ENCODE data around the gene DNAH1.
"Not testable (repeated sequence)": the region's sequence is repeated elsewhere in the genome, so short reads cannot be mapped to it uniquely, and the experiment has no call there.

Gene DNAH1

DNA sequence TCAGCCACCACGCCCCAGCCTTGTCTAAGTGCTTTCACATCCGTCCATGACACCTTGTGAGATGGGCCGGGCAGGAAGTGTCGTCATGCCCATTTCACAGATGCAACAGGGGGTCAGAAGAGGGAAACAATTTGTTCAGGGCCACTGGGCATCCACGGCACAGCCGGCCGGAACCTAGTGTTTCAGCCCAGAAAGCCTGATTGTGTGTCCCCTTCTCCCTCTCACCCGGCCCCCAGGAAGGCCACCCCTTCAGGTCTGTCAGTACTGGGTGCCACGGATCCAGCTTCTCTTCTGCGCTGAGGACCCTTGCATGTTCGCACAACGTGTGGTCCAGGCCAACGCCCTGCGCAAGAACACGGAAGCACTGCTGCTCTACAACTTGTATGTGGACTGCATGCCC, 15.8 kb downstream of the DNAH1 start:
- in situ Hi-C loops (cut with MboI; ENCODE audit: low sequenced_read_pairs), result no loop called here

- in situ Hi-C loops (cut with MboI; ENCODE audit: low sequenced_read_pairs), result no loop called here
Measured at GRCh38 chr3:52333869-52334557, 17.9 kb downstream of the DNAH1 start.

- in situ Hi-C loops (cut with MboI; ENCODE audit: low sequenced_read_pairs), result not testable (repeated sequence)
Measured at GRCh38 chr3:52338131-52338530, 22.0 kb downstream of the DNAH1 start.

DNA sequence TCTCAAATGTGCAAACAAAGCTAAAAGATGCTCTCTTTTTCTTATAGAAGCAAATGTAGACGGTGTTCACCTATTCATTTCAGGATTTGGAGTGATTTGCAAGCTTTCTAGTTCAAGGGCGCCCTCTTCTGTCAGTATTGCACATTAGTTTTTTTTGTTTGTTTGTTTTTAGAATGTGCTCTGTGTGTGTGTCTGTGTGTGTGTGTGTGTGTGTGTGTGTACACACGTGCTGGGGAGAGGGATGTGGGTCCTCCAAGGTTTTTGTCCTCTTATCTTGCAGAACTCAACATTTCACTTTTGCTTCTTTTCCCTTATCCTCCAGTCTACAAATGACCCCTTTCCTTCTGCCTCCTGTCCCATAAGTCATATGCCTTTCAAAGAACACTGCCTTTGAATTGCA, 23.5 kb downstream of the DNAH1 start:
- in situ Hi-C loops (cut with MboI; ENCODE audit: low sequenced_read_pairs), result no loop called here

- in situ Hi-C loops (cut with MboI; ENCODE audit: low sequenced_read_pairs), result no loop called here
Measured at GRCh38 chr3:52341123-52341522, 25.0 kb downstream of the DNAH1 start.

- in situ Hi-C loops (cut with MboI; ENCODE audit: low sequenced_read_pairs), result no loop called here
Measured at GRCh38 chr3:52343946-52344600, 28.0 kb downstream of the DNAH1 start.

DNA sequence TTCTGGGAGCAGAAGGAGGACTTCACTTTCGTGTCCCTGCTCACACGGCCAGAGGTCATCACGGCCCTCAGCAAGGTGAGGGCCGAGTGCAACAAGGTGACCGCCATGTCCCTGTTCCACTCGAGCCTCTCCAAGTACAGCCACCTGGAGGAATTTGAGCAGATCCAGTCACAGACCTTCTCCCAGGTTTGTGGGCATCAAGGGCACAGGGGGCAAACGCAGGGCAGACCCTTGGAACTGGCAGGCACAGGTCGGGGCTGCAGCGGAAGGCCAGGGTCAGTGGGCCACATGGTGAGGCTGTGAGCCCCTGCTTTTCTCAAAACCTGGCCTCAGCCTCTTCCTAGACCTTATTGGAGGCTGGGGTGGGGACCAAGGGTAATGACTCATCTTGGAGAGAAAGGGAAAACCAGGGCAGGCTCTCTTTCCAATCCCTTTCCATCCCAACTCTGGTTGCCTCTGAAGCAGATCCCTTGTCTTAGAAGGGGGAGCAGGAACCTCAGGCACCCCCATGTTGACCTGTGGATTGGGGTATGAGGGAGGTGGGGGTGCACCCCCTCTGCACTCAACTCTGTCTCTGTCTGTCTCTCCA, 29.5 kb downstream of the DNAH1 start:
- in situ Hi-C loops (cut with MboI; ENCODE audit: low sequenced_read_pairs), result no loop called here

DNA sequence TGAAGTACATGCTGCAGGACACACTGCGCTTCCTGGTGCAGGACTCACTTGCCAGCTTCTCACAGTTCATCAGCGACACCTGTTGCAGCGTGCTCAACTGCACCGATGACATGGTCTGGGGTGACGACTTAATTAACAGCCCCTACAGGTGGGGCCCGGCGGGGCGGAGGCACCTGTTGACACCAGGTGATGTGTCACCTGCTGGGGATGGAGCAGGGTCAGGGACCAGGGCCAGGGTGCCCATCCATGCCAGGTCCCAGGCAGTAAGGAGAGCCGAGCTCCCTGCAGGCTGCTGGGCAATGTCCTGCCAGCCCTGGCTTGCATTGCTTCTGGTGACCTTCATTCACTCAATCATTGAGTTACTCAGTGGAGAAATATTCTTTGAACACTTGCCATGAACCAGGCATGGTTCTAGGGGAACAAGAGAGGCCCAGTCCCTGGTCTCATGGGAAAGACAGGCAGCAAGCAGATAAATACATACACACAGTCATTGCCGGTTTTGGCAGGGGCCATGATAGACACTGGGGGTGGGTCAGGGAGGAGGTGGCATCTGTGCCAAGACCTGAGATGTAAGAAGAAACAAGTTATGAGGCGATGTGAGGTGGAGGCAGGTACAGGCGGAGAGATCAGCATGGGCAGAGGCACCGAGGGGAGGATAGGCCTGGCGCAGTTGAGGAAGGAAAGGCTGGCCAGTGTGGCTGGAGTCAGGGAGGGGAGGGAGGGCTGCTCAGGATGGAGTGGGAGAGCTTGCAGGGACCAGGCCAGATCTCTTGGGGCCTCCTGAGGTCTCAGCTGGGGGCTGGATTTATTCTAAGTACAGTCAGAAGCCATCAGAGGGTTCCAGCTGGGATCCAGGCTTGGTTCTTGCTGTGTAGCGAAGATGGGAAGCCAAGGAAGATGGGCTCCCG, 30.8 kb downstream of the DNAH1 start:
- in situ Hi-C loops (cut with MboI; ENCODE audit: low sequenced_read_pairs), result no loop called here

GRCh38 chr3:52347716-52348635, 31.9 kb downstream of the DNAH1 start:
- in situ Hi-C loops (cut with MboI; ENCODE audit: low sequenced_read_pairs), result no loop called here

GRCh38 chr3:52349131-52349530, 33.0 kb downstream of the DNAH1 start:
- in situ Hi-C loops (cut with MboI; ENCODE audit: low sequenced_read_pairs), result no loop called here

DNA sequence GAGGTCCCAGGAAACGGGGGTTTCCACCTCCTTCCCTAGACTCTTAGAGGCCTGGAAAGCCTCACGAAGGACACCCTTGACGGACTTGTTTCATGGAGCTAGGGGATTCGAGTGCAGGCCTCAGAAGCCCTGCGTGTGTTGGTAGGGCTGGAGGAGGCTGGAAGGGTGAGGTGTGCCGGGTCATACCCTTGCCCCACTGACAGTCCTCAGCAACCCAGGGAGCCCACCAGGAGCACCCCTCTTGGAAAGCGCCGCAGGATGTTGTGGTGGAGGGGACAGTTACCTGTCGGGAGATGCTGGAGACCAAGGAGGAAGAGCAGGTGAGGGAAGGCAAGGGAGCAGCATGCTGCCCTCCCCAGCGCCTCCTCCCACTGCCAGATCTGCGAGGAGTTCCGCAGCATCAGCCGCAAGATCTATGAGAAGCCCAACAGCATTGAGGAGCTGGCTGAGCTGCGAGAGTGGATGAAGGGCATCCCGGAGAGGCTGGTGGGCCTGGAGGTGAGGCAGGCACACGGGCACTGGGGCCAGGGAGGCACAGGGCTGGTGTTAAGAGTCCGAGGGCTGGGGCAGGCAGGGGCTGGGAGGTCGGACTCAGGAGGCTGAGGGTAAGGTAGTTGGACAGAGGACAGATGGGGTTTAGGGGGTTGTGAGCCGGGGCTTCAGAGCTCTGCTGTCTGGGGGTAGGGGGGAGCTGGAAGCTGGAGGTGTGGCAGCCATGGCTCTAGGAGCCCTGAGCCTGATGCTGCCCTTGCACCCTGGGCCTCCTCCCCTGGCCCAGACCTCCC, 33.7 kb downstream of the DNAH1 start:
- in situ Hi-C loops (cut with MboI; ENCODE audit: low sequenced_read_pairs), result no loop called here

DNA sequence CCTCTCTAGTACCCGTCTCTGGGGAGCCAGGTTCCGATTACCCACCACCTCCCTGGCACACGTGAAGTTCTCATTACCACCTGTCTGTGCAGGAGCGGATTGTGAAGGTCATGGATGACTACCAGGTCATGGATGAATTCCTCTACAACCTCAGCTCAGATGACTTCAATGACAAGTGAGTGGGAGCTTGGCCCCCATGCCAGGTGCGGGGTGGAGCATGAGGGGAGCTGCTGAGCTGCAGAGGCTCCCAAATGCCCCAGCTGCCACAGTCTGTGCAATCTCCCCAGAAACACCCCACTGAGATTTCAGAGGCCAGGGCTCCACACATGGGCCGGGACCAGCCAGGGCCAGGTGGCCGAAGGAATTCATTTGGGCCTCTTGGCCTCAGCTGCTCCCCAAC, 34.3 kb downstream of the DNAH1 start:
- in situ Hi-C loops (cut with MboI; ENCODE audit: low sequenced_read_pairs), result no loop called here

DNA sequence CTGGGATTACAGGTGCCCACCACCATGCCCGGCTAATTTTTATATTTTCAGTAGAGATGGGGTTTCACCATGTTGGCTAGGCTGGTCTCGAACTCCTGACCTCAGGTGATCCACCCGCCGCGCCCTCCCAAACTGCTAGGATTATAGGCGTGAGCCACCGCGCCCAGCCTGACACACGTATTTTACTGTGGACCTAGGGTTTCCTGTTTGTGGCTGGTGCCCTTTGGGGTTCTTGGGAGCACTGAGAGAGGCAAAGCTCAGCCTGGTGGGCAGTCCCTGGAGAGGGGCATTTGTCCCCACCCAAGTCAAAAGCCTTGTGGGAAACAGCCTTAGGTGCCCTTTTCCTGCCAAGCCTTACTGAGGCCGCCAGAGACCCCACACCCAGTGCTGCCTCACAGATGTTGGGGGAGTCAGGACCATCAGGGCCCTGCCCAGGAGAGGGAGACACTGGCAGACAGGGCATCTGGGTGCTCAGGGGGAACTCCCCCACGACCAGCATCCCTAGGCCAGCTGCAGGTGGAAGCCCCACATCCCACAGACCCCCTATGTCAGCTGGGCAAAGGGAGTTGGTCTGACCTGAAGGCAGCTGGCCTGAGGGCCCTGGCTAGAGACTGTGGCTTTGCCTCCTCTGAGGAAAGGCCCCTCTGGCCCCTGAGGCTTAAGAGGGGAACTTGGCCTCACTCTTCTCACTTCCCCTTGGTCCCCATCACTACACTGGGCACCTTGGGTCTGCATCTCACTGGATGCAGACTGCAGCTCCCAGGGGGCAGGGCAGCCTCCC, 35.1 kb downstream of the DNAH1 start:
- in situ Hi-C loops (cut with MboI; ENCODE audit: low sequenced_read_pairs), result no loop called here

- in situ Hi-C loops (cut with MboI; ENCODE audit: low sequenced_read_pairs), result no loop called here
Measured at GRCh38 chr3:52351762-52352368, 35.7 kb downstream of the DNAH1 start.

GRCh38 chr3:52352566-52352965, 36.4 kb downstream of the DNAH1 start:
- in situ Hi-C loops (cut with MboI; ENCODE audit: low sequenced_read_pairs), result no loop called here

DNA sequence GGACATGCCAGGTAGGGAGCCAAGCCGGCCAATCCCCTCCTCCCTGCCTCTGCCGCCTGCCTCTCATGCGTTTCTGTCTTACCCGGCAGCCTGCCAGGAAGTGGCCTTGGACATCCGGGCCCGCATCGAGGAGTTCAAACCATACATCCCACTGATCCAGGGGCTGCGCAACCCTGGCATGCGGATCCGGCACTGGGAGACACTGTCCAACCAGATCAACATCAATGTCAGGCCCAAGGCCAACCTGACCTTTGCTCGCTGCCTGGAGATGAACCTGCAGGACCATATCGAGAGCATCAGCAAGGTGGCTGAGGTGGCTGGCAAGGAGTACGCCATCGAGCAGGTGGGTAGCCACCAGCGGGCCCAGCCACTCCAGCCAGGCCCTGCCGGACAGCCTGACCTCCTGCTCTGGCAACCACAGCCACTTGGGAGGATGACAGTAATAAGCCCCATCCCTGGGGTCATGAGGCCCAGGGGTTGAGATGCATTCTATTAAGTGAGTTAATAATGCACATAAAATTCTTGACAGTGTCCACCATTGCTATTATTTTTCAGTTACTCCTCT, 37.3 kb downstream of the DNAH1 start:
- in situ Hi-C loops (cut with MboI; ENCODE audit: low sequenced_read_pairs), result no loop called here

- in situ Hi-C loops (cut with MboI; ENCODE audit: low sequenced_read_pairs), result no loop called here
Measured at GRCh38 chr3:52354676-52355075, 38.6 kb downstream of the DNAH1 start.

- in situ Hi-C loops (cut with MboI; ENCODE audit: low sequenced_read_pairs), result no loop called here
Measured at GRCh38 chr3:52355526-52355925, 39.4 kb downstream of the DNAH1 start.
